A673 (cell line): ENCODE measurements around the gene MPPE1. TPM values are rescaled to one million over a fixed set of nuclear protein-coding genes. Genes with fewer than 3 reads are reported as not detected.
"Not testable (repeated sequence)": the region's sequence is repeated elsewhere in the genome, so short reads cannot be mapped to it uniquely, and the experiment has no call there.

ENCODE experiments used
- BruUV-seq: library from RNA; stranded (reverse); fragments of 400-500 nt; replicated peaks from 2 replicates; lab custom pipeline; 2021; lab: Mats Ljungman, UMichigan
- CTCF ChIA-PET: fragments of 300-600 bp; sonication (Branson Sonifier 250); formaldehyde crosslinking; loops from one replicate; lab custom pipeline; 2022; ENCODE audit warnings: antibody characterized with exemption; lab: Charles Lee
- POLR2A ChIA-PET: fragments of 300-600 bp; sonication (Branson Sonifier 250); formaldehyde crosslinking; loops from one replicate; lab custom pipeline; 2022; ENCODE audit warnings: antibody characterized with exemption; ENCODE audit not compliant: low non-redundant PET; lab: Charles Lee
- DNase-seq: peaks from one replicate; pipeline ENCODE4 v3.0.0-alpha.2; 2015; ENCODE audit warnings: low spot score
- H3K27ac ChIP-seq: fragments of 200-600 bp; sonication (generic); 2 replicates; pipeline ENCODE4 v1.5.1; 2016; ENCODE audit warnings: mixed run types, low read depth, mild to moderate bottlenecking, mixed read lengths, antibody characterized with exemption, low read length; ENCODE audit not compliant: poor library complexity, severe bottlenecking
- H3K27me3 ChIP-seq: fragments of 200-600 bp; sonication (generic); replicated peaks from 2 replicates; pipeline ENCODE4 v1.6.1; 2017; ENCODE audit warnings: mixed run types, low read depth, mild to moderate bottlenecking, mixed read lengths, antibody characterized with exemption, low read length; ENCODE audit not compliant: insufficient read depth, poor library complexity
- H3K36me3 ChIP-seq: fragments of 200-600 bp; sonication (generic); 2 replicates; pipeline ENCODE4 v1.6.1; 2016; ENCODE audit warnings: mixed run types, mild to moderate bottlenecking, mixed read lengths, antibody characterized with exemption, low read length; ENCODE audit not compliant: insufficient read depth, poor library complexity, severe bottlenecking
- H3K4me1 ChIP-seq: fragments of 200-600 bp; sonication (generic); 2 replicates; pipeline ENCODE4 v1.6.1; 2017; ENCODE audit warnings: mixed run types, mild to moderate bottlenecking, mixed read lengths, antibody characterized with exemption, low read length; ENCODE audit not compliant: insufficient read depth, poor library complexity, severe bottlenecking
- H3K4me3 ChIP-seq: fragments of 200-600 bp; sonication (generic); 2 replicates; pipeline ENCODE4 v1.5.1; 2016; ENCODE audit warnings: low read depth, mixed run types, mild to moderate bottlenecking, mixed read lengths, low read length; ENCODE audit not compliant: poor library complexity, severe bottlenecking
- H3K9me3 ChIP-seq: fragments of 200-600 bp; sonication (generic); 2 replicates; pipeline ENCODE4 v1.6.1; 2016; ENCODE audit warnings: mixed run types, low read depth, mild to moderate bottlenecking, mixed read lengths, antibody characterized with exemption, low read length; ENCODE audit not compliant: poor library complexity, severe bottlenecking
- CTCF ChIP-seq: fragments of 300-800, 200-600 bp; sonication (generic); conservative IDR thresholded peaks from 2 replicates; pipeline ENCODE4 v1.5.1; 2017; ENCODE audit warnings: low read depth, mild to moderate bottlenecking, antibody characterized with exemption, low read length, moderate library complexity, mixed read lengths
- EZH2 ChIP-seq: fragments of 200-600 bp; sonication (generic); IDR thresholded peaks from 2 replicates; pipeline ENCODE4 v1.6.1; 2017; ENCODE audit warnings: borderline replicate concordance, low read depth, mild to moderate bottlenecking, mixed read lengths, antibody characterized with exemption, low read length; ENCODE audit not compliant: poor library complexity, severe bottlenecking
- intact Hi-C: fragments of 100-400 bp; cut with micrococcal nuclease; formaldehyde crosslinking; loops from one replicate; pipeline ENCODE4 v1.10.0; 2022; ENCODE audit not compliant: unreplicated experiment
- total RNA-seq: library from RNA; stranded (reverse); gene quantifications from 2 replicates; pipeline ENCODE4 v1.2.3, GENCODE V29; 2021

Gene MPPE1
- total RNA-seq, 1 experiment from 2014 or later: 17.6 TPM

- H3K4me3 ChIP-seq: no peak overlapping the region
- no peaks in the 10 kb centered on the region for H3K36me3 ChIP-seq
- ChIA-PET CTCF (interaction anchor here (1.5 kb wide), 1 partner anchor 11 kb away, joined by 6 read pairs; no protein-coding TSS in a partner anchor), POLR2A (no interaction called here)
- intact Hi-C loops: no loop called here
- H3K27me3 ChIP-seq: no peaks in the 10 kb centered on the region
- no peak for DNase-seq
- no peak for TF ChIP-seq CTCF
- no peak for TF ChIP-seq EZH2
- no peaks in the 10 kb centered on the region for H3K4me1 ChIP-seq
- no peaks in the 10 kb centered on the region for H3K9me3 ChIP-seq
- no peak overlapping the region for H3K27ac ChIP-seq
- BruUV-seq: no TSS peak
These were observed 19.4 kb upstream of the MPPE1 start for GRCh38 chr18:11927497-11927896.

GRCh38 chr18:11925800-11926481 lies 17.8 kb upstream of the MPPE1 start:
- intact Hi-C loops: no loop called here
- ChIA-PET POLR2A (no interaction called here), CTCF (no interaction called here)
- H3K4me1 ChIP-seq: no peaks in the 10 kb centered on the region
- no peak overlapping the region for H3K27ac ChIP-seq
- H3K4me3 ChIP-seq: no peak overlapping the region
- H3K9me3 ChIP-seq: no peaks in the 10 kb centered on the region
- no peaks in the 10 kb centered on the region for H3K27me3 ChIP-seq
- no peaks in the 10 kb centered on the region for H3K36me3 ChIP-seq
- no peak for DNase-seq
- TF ChIP-seq CTCF (no peak), EZH2 (no peak)
- no TSS peak for BruUV-seq

- Histone ChIP-seq H3K9me3 (no peaks in the 10 kb centered on the region), H3K36me3 (no peaks in the 10 kb centered on the region), H3K4me1 (no peaks in the 10 kb centered on the region), H3K4me3 (no peak overlapping the region), H3K27ac (no peak overlapping the region), H3K27me3 (no peaks in the 10 kb centered on the region)
- TF ChIP-seq EZH2 (no peak), CTCF (no peak)
- no peak for DNase-seq
- POLR2A ChIA-PET: no interaction called here
- no TSS peak for BruUV-seq
- intact Hi-C loops: no loop called here
- CTCF ChIA-PET: no interaction called here
These were observed 15.3 kb upstream of the MPPE1 start for GRCh38 chr18:11923450-11923849.

GRCh38 chr18:11919522-11919921 lies 11.4 kb upstream of the MPPE1 start:
- H3K36me3 ChIP-seq, BruUV-seq, H3K4me1 ChIP-seq, H3K4me3 ChIP-seq, intact Hi-C loops, CTCF ChIA-PET, H3K27ac ChIP-seq, POLR2A ChIA-PET, H3K9me3 ChIP-seq, H3K27me3 ChIP-seq, DNase-seq: not testable (repeated sequence)

GRCh38 chr18:11916880-11917279 lies 8.8 kb upstream of the MPPE1 start:
- POLR2A ChIA-PET, CTCF ChIA-PET, DNase-seq, H3K27me3 ChIP-seq, intact Hi-C loops, H3K27ac ChIP-seq, H3K9me3 ChIP-seq, BruUV-seq, H3K4me1 ChIP-seq, H3K36me3 ChIP-seq, H3K4me3 ChIP-seq: not testable (repeated sequence)
